Effector CD4-positive, alpha-beta T cell (primary cell): Measurements from ENCODE around the gene ATF6.
"Not testable (repeated sequence)": the region's sequence is repeated elsewhere in the genome, so short reads cannot be mapped to it uniquely, and the experiment has no call there.

ENCODE experiments used
- DNase-seq: peaks from one replicate; pipeline ENCODE4 v3.0.0-alpha.2; 2020

The ATF6 gene

DNA sequence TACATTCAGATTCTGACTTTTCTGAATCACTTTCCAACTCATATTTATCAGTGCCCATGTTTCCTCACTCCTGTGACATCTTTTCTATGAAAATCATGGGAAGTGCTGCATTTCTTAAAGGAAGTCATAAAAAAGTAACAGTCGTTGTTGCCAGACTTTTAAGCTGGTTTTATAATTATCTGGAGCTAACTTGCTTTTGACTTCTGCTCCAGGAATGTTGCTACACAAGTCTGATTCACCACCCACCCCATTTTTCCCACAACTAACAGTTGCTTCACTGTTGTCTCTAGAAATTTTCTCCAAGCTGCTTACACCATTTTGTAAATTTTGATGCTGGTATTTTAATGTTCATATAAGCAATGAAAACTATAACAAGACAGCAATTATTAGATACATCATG is 32.6 kb upstream of the ATF6 start:
- DNase-seq, result no peak

- no peak for DNase-seq
Observed at GRCh38 chr1:161735837-161736236, 30.3 kb upstream of the ATF6 start.

DNA sequence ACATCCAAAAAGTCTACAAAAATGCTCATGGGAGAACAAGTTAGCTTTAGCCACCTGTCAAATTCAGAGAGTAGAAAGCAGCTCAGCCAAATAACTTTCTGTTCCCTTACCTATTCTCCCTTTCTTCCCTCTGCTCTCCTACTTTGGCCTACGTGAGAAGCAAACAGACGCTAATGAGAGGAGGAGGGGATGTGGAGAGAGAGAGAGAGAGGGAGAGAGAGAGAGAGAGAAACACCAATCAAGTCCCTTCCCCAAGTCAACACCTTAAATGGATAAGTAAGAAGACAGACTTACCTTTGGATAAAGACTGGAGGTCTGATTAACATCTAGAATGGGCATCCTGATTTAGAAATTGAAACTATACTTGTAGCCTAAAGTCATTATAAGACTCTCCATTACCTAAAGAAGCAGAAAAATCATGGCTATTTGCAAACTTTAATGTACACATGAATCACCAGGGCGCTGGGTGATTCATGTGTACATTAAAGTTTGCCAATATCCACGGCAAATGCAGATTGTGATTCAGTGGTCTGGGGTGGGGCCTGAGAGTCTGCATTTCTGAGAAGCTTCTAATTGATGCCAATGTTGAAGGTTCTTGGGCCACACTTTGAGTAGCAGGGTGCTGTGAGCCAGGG is 29.7 kb upstream of the ATF6 start:
- DNase-seq, result no peak

DNA sequence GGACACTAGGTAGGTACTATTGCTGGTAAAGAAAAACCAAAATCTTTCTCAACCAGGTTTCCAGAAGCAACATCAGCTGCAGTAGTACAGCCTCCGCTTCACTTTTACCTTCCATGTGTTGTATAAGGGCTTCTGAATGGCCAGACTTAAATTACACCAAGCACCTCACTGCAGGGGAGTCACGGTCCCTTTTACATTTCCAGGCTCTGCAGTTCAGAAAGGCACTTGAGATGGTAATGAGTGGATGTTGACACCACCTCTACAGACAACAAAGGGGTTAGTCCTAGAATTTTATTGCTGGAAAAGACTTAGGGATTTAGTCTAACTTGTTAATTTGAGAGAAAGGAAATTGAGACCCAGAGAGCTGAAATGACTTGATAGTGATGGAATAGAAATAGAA is 28.5 kb upstream of the ATF6 start:
- no peak for DNase-seq

DNA sequence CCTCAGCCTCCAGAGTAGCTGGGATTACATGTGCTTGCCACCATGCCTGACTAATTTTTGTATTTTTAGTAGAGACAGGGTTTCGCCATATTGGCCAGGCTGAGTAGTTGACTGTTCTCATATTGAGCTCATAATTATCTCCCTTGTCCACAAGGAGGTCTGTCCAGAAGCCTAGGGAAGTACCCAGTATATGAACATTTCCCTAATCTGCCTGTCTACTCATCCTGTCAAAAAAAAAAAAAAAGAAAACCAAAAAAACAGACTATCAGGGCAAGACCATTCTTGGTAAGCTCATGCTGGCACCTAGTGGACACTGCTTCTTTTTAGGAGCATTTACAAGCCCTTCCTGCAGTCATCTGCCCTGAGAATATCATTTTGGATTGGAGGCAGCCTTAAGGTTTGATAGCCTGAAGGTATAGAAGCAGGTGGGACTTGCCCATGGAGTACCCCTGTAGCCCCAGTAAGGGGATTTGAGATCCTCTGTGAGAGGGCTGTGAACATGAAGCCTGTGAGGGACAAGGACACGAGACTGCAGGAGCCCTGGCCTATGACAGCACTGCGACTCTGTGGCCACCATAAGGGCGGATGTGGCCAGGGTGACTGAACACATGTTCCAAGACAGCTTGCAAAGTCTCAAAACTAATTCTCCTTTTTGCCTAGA is 27.4 kb upstream of the ATF6 start:
- peak; percentile 15 for DNase-seq

DNA sequence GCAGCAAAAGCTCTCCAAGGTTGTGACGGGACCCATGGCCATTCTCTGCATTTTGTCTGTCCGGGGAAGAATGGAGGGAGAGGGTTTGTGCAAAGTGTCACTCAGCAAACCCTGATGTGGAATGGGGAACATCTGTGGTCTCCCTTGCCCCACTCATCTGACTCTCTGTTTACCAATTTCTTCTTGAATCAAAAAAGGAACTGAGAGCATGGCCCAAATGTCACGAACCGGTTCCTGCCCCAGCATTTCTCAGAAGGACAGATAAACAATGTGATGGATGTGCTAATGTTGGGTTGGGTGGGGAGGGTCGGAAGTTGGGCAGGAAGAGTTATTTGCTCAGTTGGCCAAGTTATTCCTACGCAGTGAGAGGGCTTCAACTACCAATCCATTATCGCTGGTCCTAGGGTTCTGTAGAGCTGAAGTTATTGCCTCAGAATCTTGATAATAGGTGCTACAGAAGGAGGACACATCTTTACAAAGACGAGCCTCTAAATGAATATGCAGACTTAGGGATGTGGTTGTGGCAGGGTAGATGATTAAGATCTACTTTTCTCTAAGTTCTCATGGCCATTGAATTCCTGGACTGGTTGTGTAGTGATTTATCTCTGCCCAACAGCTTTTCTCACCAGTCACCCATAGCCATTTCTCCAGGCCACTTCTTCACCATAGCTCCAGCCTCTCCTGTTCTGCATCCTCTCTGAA is 26.1 kb upstream of the ATF6 start:
- no peak for DNase-seq

GRCh38 chr1:161740921-161741320 is 25.2 kb upstream of the ATF6 start:
- DNase-seq, result no peak

DNA sequence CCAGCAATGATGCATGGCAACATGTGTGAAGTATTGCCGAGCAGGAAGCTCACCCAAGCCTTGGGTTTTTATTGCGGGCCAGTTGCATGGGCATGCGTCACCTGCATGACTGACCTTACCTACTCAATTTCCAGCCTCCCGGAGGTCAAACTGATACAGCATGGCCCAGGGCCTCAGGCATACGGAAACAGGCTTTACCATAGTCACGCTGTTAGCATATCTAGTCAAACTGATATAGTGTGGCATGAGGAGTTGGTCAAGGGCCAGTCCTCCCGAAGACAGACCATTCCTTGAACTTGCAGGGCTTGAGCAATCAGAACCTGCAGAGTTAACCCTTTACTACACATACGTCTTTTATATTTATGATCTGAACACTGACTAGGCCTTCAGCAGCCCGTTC is 22.9 kb upstream of the ATF6 start:
- no peak for DNase-seq

- no peak for DNase-seq
Observed at GRCh38 chr1:161747801-161748200, 18.3 kb upstream of the ATF6 start.

GRCh38 chr1:161749509-161750407 is 16.4 kb upstream of the ATF6 start, which contains the start of gene DUSP12:
Gene DUSP12 (plus strand): TSS chr1:161749786. CDS start chr1:161749802, 16 bp downstream.
- DNase-seq, result peak; percentile 80

DNA sequence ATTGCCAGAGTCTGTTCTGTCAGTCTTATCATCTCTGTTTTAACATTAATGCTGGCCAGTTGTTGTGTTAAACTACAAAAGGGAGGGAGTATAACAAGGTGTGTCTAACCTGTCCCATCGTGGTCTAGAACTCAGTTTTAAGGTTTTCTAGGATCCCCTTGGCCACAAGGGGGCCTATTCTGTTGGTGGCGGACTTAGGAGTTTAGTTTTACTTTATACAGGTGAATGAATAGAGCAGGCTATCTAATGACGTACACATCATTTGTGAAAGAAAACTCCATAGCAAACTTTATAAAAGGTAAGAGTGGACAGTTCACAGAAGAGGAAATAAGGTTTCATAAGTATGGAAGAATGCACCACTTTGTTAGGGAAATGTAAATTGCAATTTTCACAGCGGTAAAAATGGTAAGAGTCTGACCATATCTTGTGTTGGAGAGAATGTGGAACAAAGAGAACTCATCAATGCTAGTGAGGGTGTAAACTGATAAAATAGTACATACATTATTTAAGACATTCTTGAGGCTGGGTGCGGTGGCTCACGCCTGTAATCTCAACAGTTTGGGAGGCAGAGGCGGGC is 2.5 kb upstream of the ATF6 start:
- peak; percentile 33 for DNase-seq

DNA sequence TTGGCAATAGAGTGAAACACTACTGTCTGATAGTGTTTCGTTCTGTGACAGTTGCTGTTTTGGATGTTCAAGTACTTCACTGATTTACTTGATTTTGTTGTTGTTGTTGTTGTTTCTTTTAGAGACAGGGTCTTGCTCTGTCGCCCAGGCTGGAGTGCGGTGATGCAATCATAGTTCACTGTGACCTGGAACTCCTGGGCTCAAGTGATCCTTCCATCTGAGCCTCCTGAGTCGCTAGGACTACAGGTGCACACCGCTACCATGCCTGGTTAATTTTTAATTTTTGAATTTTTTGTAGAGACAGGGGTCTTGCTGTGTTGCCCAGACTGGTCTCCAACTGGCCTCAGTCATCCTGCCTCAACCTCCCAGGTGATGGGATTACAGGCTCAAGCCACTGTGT is 2.3 kb downstream of the ATF6 start:
- DNase-seq, result no peak

DNA sequence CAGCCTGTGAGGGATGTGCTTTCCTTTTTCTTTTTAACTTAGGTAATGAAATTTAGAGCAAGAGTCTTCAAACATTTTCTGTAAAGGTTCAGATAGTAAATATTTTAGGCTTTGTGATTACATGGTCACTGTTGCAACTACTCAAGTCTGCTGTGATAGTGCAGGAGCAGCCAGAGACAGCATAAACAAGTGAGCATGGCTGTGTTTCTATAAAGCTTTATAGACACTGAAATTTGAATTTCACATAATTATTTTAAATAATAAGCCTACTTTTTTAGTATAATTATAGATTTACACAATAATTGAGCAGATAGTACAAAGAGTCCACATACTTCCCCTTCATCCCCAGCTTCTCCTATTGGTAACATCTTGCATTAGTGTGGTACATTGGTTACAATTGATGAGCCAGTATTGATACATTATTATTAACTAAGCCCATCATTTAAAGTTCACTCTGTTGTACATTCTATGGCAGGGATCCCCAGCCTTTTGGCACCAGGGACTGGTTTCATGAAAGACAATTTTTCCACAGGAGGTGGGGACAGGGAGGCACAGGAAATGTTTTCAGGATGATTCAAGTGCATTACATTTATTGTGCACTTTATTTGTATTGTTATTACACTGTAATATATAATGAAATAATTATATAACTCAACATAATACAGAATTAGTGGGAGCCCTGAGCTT is 3.0 kb downstream of the ATF6 start:
- no peak for DNase-seq

DNA sequence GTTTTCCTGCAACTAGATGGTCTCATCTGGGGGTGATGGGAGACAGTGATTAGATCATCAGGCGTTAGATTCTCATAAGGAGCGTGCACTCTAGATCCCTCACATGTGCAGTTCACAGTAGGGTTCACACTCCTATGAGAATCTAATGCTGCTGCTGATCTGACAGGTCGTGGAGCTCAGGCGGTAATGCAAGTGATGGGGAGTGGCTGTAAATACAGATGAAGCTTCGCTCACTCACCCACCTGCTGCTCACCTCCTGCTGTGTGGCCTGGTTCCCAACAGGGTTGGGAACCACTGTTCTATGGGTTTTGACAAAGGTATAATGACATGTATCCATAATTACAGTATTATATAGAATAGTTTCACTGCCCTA is 3.5 kb downstream of the ATF6 start:
- not testable (repeated sequence) for DNase-seq

DNA sequence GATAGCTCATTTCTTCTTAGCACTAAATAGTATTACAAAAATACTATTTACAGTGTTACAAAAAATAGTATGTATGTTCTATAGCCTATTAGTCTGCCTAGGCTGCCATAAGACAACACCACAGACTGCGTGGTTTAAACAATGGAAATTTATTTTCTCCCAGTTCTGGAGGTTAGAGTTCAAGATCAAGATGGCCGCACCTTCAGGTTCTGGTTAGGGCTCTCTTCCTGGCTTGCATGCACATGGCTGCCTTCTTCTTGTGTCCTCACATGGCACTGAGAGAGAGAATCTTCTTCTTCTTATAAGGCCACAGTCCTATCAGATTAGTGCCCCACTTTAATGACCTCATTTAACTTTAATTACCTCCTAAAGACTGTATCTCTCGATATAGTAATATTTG is 4.1 kb downstream of the ATF6 start:
- no peak for DNase-seq

DNA sequence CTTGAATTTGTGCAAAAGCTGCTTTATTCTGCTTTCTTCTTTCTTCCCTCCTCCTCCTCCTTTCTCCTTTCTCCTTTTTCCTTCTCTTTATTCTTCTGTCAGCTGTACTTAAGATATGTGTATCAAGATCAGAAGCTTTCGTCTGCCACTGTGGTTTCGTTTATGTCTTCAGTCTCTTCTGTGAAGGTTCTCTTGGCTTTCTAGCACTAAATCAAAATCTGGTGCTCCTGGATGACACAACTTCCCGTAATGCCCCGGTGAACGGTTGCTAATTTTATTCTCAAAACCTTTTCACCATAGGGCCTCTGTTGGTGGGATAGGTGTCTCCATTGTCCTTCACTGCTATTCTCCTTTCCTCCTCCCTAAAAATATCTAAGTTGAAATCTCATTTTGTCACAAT is 5.0 kb downstream of the ATF6 start:
- no peak for DNase-seq

DNA sequence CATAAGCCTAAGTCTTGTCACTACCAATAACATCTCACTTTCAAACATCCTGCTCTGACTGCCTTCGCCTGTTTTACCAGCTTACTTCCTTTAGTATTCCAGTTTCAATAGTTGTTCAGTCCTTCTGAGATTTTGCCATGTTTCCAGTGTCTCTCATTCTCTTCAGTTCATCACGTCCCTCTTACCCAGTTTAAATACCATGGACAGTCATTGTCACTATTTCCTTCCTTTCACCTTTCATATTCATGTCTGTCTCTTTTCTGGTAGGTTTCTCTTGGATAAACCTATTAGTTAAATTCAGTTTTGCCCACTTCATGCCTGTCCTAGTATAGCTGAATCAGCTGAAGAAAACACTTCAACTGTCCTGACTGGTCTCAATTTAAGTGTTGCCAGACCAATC is 5.9 kb downstream of the ATF6 start:
- no peak for DNase-seq

GRCh38 chr1:161772397-161772796 is 6.3 kb downstream of the ATF6 start:
- DNase-seq, result no peak

- DNase-seq, result no peak
Observed at GRCh38 chr1:161773791-161774190, 7.7 kb downstream of the ATF6 start.

- DNase-seq, result no peak
Observed at GRCh38 chr1:161777261-161777660, 11.1 kb downstream of the ATF6 start.

GRCh38 chr1:161778522-161778921 is 12.4 kb downstream of the ATF6 start:
- no peak for DNase-seq

DNA sequence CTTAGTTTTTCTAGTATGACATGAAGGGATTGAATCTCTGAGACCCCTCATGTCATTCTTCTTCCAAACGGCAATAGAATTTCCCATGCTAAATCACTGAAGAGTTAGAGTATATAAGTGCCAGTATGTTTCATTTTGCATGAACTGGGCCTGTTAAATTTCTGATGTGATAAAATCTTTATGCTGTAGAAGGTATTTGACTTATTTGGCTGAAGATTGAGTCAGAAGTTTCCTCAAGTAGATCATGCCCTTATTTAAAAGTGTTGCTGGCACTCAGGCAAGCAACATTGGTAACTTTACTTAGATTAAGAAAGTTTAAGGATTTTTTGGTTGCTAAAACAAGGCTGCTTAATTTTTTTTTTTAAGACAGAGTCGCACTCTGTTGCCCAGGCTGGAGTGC is 13.3 kb downstream of the ATF6 start:
- no peak for DNase-seq
